ENCODE data around the gene TMEM169. TPM values are rescaled to one million over a fixed set of nuclear protein-coding genes. Genes with fewer than 3 reads are reported as not detected.

Gene TMEM169
- total and polyA plus RNA-seq, 2 donors (not counting 1 experiment from before 2014, with no cell fraction given): 0.28 to 0.84 TPM

Other genes with a start within 250 kb of the TMEM169 start
- 5.7 and 6.3 TPM in 2 replicates for gene MREG, start 68.4 kb upstream of the TMEM169 start, total RNA-seq
- gene MREG, start 68.4 kb upstream of the TMEM169 start, polyA plus RNA-seq: 2.1 TPM in 2 replicates
- 15.6 and 16.5 TPM in 2 replicates for gene PECR, start 110 bp upstream of the TMEM169 start, total RNA-seq
- gene PECR, start 110 bp upstream of the TMEM169 start, polyA plus RNA-seq: 8.7 and 9.5 TPM in 2 replicates
- 198 and 216 TPM in 2 replicates for gene XRCC5, start 27.4 kb downstream of the TMEM169 start, total RNA-seq
- 45.5 and 49.4 TPM in 2 replicates for gene XRCC5, start 27.4 kb downstream of the TMEM169 start, polyA plus RNA-seq